ENCODE data around the gene C1QTNF6.

The C1QTNF6 gene

GRCh38 chr22:37192204-37192603, 4.2 kb upstream of the C1QTNF6 start:
- H3K4me3 ChIP-seq (ENCODE audit: low read length): no peak overlapping the region
- DNase-seq (ENCODE audit: low read depth): no peak
- TF ChIP-seq CTCF (conservative IDR thresholded peaks at IDR 0.05; ENCODE audit: low read length): no peak

GRCh38 chr22:37190262-37190780, 2.3 kb upstream of the C1QTNF6 start:
- no peak overlapping the region for H3K4me3 ChIP-seq (ENCODE audit: low read length)
- no peak for TF ChIP-seq CTCF (conservative IDR thresholded peaks at IDR 0.05; ENCODE audit: low read length)
- no peak for DNase-seq (ENCODE audit: low read depth)

GRCh38 chr22:37188901-37189466, 937 bp upstream of the C1QTNF6 start:
- no peak overlapping the region for H3K4me3 ChIP-seq (ENCODE audit: low read length)
- DNase-seq (ENCODE audit: low read depth): peak; percentile 39
- TF ChIP-seq CTCF (conservative IDR thresholded peaks at IDR 0.05; ENCODE audit: low read length): no peak

- TF ChIP-seq CTCF (conservative IDR thresholded peaks at IDR 0.05; ENCODE audit: low read length): no peak
- H3K4me3 ChIP-seq (ENCODE audit: low read length): peak overlapping the region; percentile 62
Measured at GRCh38 chr22:37187552-37187890, 526 bp downstream of the C1QTNF6 start.

GRCh38 chr22:37186997-37187522, 987 bp downstream of the C1QTNF6 start:
- DNase-seq (ENCODE audit: low read depth): peak; percentile 21
- H3K4me3 ChIP-seq (ENCODE audit: low read length): peak overlapping the region; percentile 62
- TF ChIP-seq CTCF (conservative IDR thresholded peaks at IDR 0.05; ENCODE audit: low read length): no peak

More at GRCh38 chr22:37187552-37187890, 526 bp downstream of the C1QTNF6 start:
- DNase-seq (ENCODE audit: low read depth): peak; percentile 57

GRCh38 chr22:37186228-37186996, 1.6 kb downstream of the C1QTNF6 start:
- TF ChIP-seq CTCF (conservative IDR thresholded peaks at IDR 0.05; ENCODE audit: low read length): no peak
- H3K4me3 ChIP-seq (ENCODE audit: low read length): peak overlapping the region; percentile 62
- peak; percentile 82 for DNase-seq (ENCODE audit: low read depth)
